AG09309 (cell line): Measurements from ENCODE around the gene MYL7.

Experiments
- DNase-seq: peaks from one replicate; pipeline ENCODE4 v3.0.0-alpha.2; 2010; ENCODE audit warnings: low read depth
- H3K4me3 ChIP-seq: 2 replicates; pipeline ENCODE4 v1.5.1; 2011; ENCODE audit warnings: mild to moderate bottlenecking, low read depth, low read length, moderate library complexity; ENCODE audit not compliant: control insufficient read depth
- CTCF ChIP-seq: IDR thresholded peaks from 2 replicates; pipeline ENCODE4 v1.5.1; 2011; ENCODE audit warnings: mild to moderate bottlenecking, low read depth, low read length, inconsistent platforms; ENCODE audit not compliant: insufficient read depth, control insufficient read depth; ENCODE audit errors: missing control alignments

Gene MYL7

GRCh38 chr7:44186736-44187135 is 45.6 kb upstream of the MYL7 start:
- DNase-seq = no peak
- no peak for TF ChIP-seq CTCF
- no peak overlapping the region for H3K4me3 ChIP-seq

GRCh38 chr7:44185729-44186128 is 44.6 kb upstream of the MYL7 start:
- no peak overlapping the region for H3K4me3 ChIP-seq
- TF ChIP-seq CTCF = no peak
- DNase-seq = no peak

- no peak for DNase-seq
- no peak overlapping the region for H3K4me3 ChIP-seq
- TF ChIP-seq CTCF = no peak
These were observed 43.8 kb upstream of the MYL7 start for GRCh38 chr7:44184873-44185446.

- no peak overlapping the region for H3K4me3 ChIP-seq
- TF ChIP-seq CTCF = no peak
- peak; percentile 52 for DNase-seq
These were observed 43.2 kb upstream of the MYL7 start for GRCh38 chr7:44184206-44184872.

- no peak overlapping the region for H3K4me3 ChIP-seq
- TF ChIP-seq CTCF = no peak
- DNase-seq = no peak
These were observed 42.3 kb upstream of the MYL7 start for GRCh38 chr7:44183386-44183785.

GRCh38 chr7:44182827-44183226 is 41.7 kb upstream of the MYL7 start:
- no peak for DNase-seq
- no peak for TF ChIP-seq CTCF
- H3K4me3 ChIP-seq = no peak overlapping the region
